BJ (cell line): ENCODE data around the gene GPR37. TPM values are rescaled to one million over a fixed set of nuclear protein-coding genes. Genes with fewer than 3 reads are reported as not detected.

Experiments used
- CTCF ChIA-PET: fragments of 350-600 bp; formaldehyde crosslinking; extraction: SDS; loops from one replicate; lab custom pipeline; 2021; ENCODE audit warnings: antibody characterized with exemption, inconsistent platforms; lab: Yijun Ruan, JAX
- POLR2A ChIA-PET: fragments of 300-600 bp; sonication (Branson Sonifier 250); formaldehyde crosslinking; extraction: SDS; loops from one replicate; lab custom pipeline; 2021; ENCODE audit warnings: antibody characterized with exemption; lab: Charles Lee
- DNase-seq: peaks from one replicate; pipeline ENCODE4 v3.0.0-alpha.2; 2011; ENCODE audit warnings: low read depth
- H3K27me3 ChIP-seq: 2 replicates; pipeline ENCODE4 v1.6.0; 2011; ENCODE audit warnings: low read length; ENCODE audit not compliant: control insufficient read depth, insufficient read depth
- H3K36me3 ChIP-seq: 2 replicates; pipeline ENCODE4 v1.5.1; 2011; ENCODE audit warnings: low read length; ENCODE audit not compliant: control insufficient read depth, insufficient read depth
- H3K4me3 ChIP-seq: 2 replicates; pipeline ENCODE4 v1.5.1; 2011; ENCODE audit warnings: low read depth, mild to moderate bottlenecking, control low read depth, low read length
- polyA plus RNA-seq: library from polyadenylated mRNA; depleted of rRNA; stranded (reverse); fragments of >200 nt; gene quantifications from 2 replicates; pipeline ENCODE4 v1.2.3, GENCODE V29; 2011
- TF ChIP-seq, protein P1 (sequence below): IDR thresholded peaks from 2 replicates; pipeline ENCODE4 v1.5.1; 2011; ENCODE audit warnings: low read depth, mild to moderate bottlenecking, control low read depth, inconsistent platforms, low read length, moderate library complexity; ENCODE audit not compliant: insufficient read depth

Gene GPR37
- polyA plus RNA-seq, 1 experiment, result 0.25 TPM

- ChIA-PET CTCF (no interaction called here), POLR2A (no interaction called here)
- H3K36me3 ChIP-seq, result no peaks in the 10 kb centered on the region
- H3K4me3 ChIP-seq, result no peak overlapping the region
- no peaks in the 10 kb centered on the region for H3K27me3 ChIP-seq
- no peak for DNase-seq
- TF ChIP-seq, protein P1, sequence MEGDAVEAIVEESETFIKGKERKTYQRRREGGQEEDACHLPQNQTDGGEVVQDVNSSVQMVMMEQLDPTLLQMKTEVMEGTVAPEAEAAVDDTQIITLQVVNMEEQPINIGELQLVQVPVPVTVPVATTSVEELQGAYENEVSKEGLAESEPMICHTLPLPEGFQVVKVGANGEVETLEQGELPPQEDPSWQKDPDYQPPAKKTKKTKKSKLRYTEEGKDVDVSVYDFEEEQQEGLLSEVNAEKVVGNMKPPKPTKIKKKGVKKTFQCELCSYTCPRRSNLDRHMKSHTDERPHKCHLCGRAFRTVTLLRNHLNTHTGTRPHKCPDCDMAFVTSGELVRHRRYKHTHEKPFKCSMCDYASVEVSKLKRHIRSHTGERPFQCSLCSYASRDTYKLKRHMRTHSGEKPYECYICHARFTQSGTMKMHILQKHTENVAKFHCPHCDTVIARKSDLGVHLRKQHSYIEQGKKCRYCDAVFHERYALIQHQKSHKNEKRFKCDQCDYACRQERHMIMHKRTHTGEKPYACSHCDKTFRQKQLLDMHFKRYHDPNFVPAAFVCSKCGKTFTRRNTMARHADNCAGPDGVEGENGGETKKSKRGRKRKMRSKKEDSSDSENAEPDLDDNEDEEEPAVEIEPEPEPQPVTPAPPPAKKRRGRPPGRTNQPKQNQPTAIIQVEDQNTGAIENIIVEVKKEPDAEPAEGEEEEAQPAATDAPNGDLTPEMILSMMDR, result no peak
These were observed 10.9 kb downstream of the GPR37 start for GRCh38 chr7:124754576-124755268.

DNA sequence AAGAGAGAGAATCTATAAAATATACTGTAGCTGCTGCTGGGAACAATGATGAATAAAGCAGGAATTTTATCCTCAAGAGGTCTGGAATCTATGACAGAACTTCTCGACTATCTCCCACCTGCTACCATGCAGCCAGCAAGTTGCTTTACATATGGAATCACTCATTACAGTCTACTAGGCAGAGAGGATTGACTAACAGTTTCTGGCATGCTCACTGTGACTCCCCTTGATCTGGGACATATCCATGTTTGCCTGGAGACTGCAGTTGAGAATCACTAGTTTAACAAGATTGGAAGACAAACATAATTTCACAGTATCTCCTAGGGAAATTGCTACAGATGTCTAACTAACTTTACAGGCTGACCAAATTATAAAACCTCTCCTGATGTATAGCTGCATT, 13.3 kb downstream of the GPR37 start:
- no peak for DNase-seq
- ChIA-PET CTCF (no interaction called here), POLR2A (no interaction called here)
- TF ChIP-seq, protein P1, result no peak
- Histone ChIP-seq H3K36me3 (no peaks in the 10 kb centered on the region), H3K27me3 (no peaks in the 10 kb centered on the region), H3K4me3 (no peak overlapping the region)

DNA sequence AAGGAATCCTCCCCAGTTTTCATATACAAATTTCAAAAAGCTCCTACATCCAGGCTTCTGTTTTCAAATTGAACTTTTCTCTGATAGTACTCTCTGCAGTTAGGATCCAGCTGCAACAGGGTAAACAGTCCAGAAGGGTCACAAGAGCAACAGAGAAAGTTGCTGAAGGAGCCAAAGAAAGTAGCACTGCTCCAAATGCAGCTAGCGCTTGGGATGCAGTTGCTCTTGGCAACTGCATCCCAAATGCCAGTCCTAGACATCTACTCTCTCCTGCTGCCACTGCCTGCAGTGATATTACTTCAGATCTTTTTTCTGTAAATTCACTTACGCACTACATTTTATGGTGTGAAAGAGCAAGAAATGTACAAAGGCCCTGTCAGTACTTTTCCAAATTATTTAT, 14.6 kb downstream of the GPR37 start:
- CTCF ChIA-PET, result no interaction called here
- POLR2A ChIA-PET, result no interaction called here
- no peaks in the 10 kb centered on the region for H3K36me3 ChIP-seq

DNA sequence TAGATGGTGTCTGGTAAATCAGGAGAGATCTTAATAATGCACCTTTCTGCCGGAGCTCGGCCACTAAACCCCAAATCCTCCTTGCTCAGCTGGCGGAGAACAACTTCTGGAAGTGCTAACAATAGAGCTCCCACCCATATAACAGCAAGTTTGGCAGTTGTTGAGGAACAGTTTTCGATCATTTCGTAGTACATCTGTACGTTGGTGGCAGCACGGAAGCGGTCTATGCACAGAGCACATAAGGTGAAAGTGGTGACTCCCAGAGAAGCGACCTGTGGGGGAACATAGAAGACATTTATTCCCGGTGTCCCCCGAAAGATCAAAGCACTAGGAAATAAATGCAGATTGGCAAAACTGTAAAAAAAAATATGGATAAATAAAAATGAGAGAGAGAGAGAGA, 18.5 kb downstream of the GPR37 start:
- TF ChIP-seq, protein P1, result no peak
- ChIA-PET POLR2A (no interaction called here), CTCF (no interaction called here)
- Histone ChIP-seq H3K4me3 (no peak overlapping the region), H3K27me3 (no peaks in the 10 kb centered on the region), H3K36me3 (no peaks in the 10 kb centered on the region)
- DNase-seq, result no peak

More for the DNA sequence above, 14.6 kb downstream of the GPR37 start:
- DNase-seq, result no peak
- no peaks in the 10 kb centered on the region for H3K27me3 ChIP-seq
- no peak overlapping the region for H3K4me3 ChIP-seq
- TF ChIP-seq, protein P1, result no peak

GRCh38 chr7:124738639-124739038, 27.0 kb downstream of the GPR37 start:
- ChIA-PET CTCF (no interaction called here), POLR2A (no interaction called here)
- H3K4me3 ChIP-seq, result no peak overlapping the region
- H3K27me3 ChIP-seq, result no peaks in the 10 kb centered on the region
- no peak for DNase-seq
- TF ChIP-seq, protein P1, result no peak
- no peaks in the 10 kb centered on the region for H3K36me3 ChIP-seq
